SK-N-SH treated with all-trans-retinoic acid at 6 μM for 48 hours (cell line): Measurements from ENCODE around the gene SMIM20.
"Not testable (repeated sequence)": the region's sequence is repeated elsewhere in the genome, so short reads cannot be mapped to it uniquely, and the experiment has no call there.

ENCODE experiments used
- ESRRG ChIP-seq: fragments of 250-450 bp; sonication (Bioruptor Pico); IDR thresholded peaks from 2 replicates; pipeline ENCODE4 v1.6.1; 2021; ENCODE audit warnings: mild to moderate bottlenecking
- GLIS3 ChIP-seq: fragments of 250-450 bp; sonication (Bioruptor Pico); IDR thresholded peaks from 2 replicates; pipeline ENCODE4 v1.5.0; 2020; ENCODE audit warnings: mild to moderate bottlenecking, moderate library complexity
- PATZ1 ChIP-seq: fragments of 250-450 bp; sonication (Bioruptor Pico); IDR thresholded peaks from 2 replicates; pipeline ENCODE4 v1.8.0; 2020; ENCODE audit warnings: mild to moderate bottlenecking, moderate library complexity, borderline replicate concordance
- PPARA ChIP-seq: fragments of 250-450 bp; sonication (Bioruptor Pico); IDR thresholded peaks from 2 replicates; pipeline ENCODE4 v1.5.0; 2020; ENCODE audit warnings: mild to moderate bottlenecking, borderline replicate concordance
- RARB ChIP-seq: fragments of 250-450 bp; sonication (Bioruptor Pico); IDR thresholded peaks from 2 replicates; pipeline ENCODE4 v1.8.0; 2021; ENCODE audit warnings: mild to moderate bottlenecking, moderate library complexity
- ZFP3 ChIP-seq: fragments of 250-450 bp; sonication (Bioruptor Pico); IDR thresholded peaks from 2 replicates; pipeline ENCODE4 v1.5.0; 2020; ENCODE audit warnings: mild to moderate bottlenecking, moderate library complexity
- ZFP30 ChIP-seq: fragments of 450-650 bp; formaldehyde crosslinking; IDR thresholded peaks from 2 replicates; pipeline ENCODE4 v1.5.0; 2022; ENCODE audit warnings: mild to moderate bottlenecking, moderate library complexity
- TF ChIP-seq, protein P1 (sequence below): fragments of 250-450 bp; sonication (Bioruptor Pico); IDR thresholded peaks from 2 replicates; pipeline ENCODE4 v1.5.1; 2020; ENCODE audit warnings: low read depth, mild to moderate bottlenecking, moderate library complexity

- not testable (repeated sequence) for TF ChIP-seq RARB; PATZ1 (CRISPR knock-in tag); ZFP30; GLIS3 (CRISPR knock-in tag); ZFP3 (CRISPR knock-in tag); PPARA (CRISPR knock-in tag); ESRRG
- TF ChIP-seq, protein P1, sequence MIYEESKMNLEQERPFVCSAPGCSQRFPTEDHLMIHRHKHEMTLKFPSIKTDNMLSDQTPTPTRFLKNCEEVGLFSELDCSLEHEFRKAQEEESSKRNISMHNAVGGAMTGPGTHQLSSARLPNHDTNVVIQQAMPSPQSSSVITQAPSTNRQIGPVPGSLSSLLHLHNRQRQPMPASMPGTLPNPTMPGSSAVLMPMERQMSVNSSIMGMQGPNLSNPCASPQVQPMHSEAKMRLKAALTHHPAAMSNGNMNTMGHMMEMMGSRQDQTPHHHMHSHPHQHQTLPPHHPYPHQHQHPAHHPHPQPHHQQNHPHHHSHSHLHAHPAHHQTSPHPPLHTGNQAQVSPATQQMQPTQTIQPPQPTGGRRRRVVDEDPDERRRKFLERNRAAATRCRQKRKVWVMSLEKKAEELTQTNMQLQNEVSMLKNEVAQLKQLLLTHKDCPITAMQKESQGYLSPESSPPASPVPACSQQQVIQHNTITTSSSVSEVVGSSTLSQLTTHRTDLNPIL (CRISPR knock-in tag) = not testable (repeated sequence)
Measured at GRCh38 chr4:25906113-25906512, 7.9 kb upstream of the SMIM20 start.
